Type B pancreatic cell (in vitro differentiated cells): ENCODE data around the gene TRRAP. TPM values are rescaled to one million over a fixed set of nuclear protein-coding genes. Genes with fewer than 3 reads are reported as not detected.

Experiments used
- DNase-seq: peaks from one replicate; pipeline ENCODE4 v3.0.0; 2021; ENCODE audit warnings: mixed read lengths; ENCODE audit not compliant: unreplicated experiment; ENCODE audit errors: extremely low spot score
- H3K27ac Mint-ChIP-seq: 2 replicates; pipeline ENCODE4 v1.8.0; 2021; ENCODE audit warnings: mild to moderate bottlenecking, mixed read lengths
- H3K27me3 Mint-ChIP-seq: 2 replicates; pipeline ENCODE4 v1.8.0; 2021; ENCODE audit warnings: mixed read lengths
- H3K36me3 Mint-ChIP-seq: 2 replicates; pipeline ENCODE4 v1.8.0; 2021; ENCODE audit warnings: mixed read lengths
- H3K4me1 Mint-ChIP-seq: one replicate; pipeline ENCODE4 v1.8.0; 2021; ENCODE audit warnings: mixed read lengths; ENCODE audit not compliant: unreplicated experiment
- H3K4me3 Mint-ChIP-seq: 2 replicates; pipeline ENCODE4 v1.8.0; 2021; ENCODE audit warnings: mild to moderate bottlenecking, mixed read lengths
- H3K9me3 Mint-ChIP-seq: 2 replicates; pipeline ENCODE4 v1.8.0; 2021; ENCODE audit warnings: mixed read lengths
- CTCF ChIP-seq: fragments of 200-600 bp; sonication (generic); conservative IDR thresholded peaks from 2 replicates; pipeline ENCODE4 v1.5.0; 2021; ENCODE audit warnings: antibody characterized with exemption, mild to moderate bottlenecking
- total RNA-seq: library from RNA; stranded (reverse); gene quantifications from 2 replicates; pipeline ENCODE4 v1.2.1, GENCODE V29; 2021; ENCODE audit warnings: low replicate concordance

Gene TRRAP
- total RNA-seq, 1 donor from 2014 or later, result 65.7 TPM

- H3K27ac Mint-ChIP-seq, result no peak overlapping the region
- no peak overlapping the region for H3K4me3 Mint-ChIP-seq
- no peaks in the 10 kb centered on the region for H3K9me3 Mint-ChIP-seq
- no peak for DNase-seq
- no peaks in the 10 kb centered on the region for H3K4me1 Mint-ChIP-seq
- H3K27me3 Mint-ChIP-seq, result no peaks in the 10 kb centered on the region
- TF ChIP-seq CTCF, result no peak
- peaks cover 26% of the 10 kb centered on the region for H3K36me3 Mint-ChIP-seq
Measured at GRCh38 chr7:99004216-99004615, 125.9 kb downstream of the TRRAP start.

GRCh38 chr7:99004781-99005500 is 126.6 kb downstream of the TRRAP start:
- Mint-ChIP-seq H3K4me3 (no peak overlapping the region), H3K36me3 (peaks cover 26% of the 10 kb centered on the region), H3K9me3 (no peaks in the 10 kb centered on the region), H3K4me1 (no peaks in the 10 kb centered on the region), H3K27ac (no peak overlapping the region), H3K27me3 (no peaks in the 10 kb centered on the region)
- no peak for DNase-seq
- no peak for TF ChIP-seq CTCF

GRCh38 chr7:99005776-99006175 is 127.4 kb downstream of the TRRAP start:
- no peak for DNase-seq
- Mint-ChIP-seq H3K36me3 (peaks cover 31% of the 10 kb centered on the region), H3K27ac (no peak overlapping the region), H3K4me1 (no peaks in the 10 kb centered on the region), H3K27me3 (no peaks in the 10 kb centered on the region), H3K9me3 (no peaks in the 10 kb centered on the region), H3K4me3 (no peak overlapping the region)
- no peak for TF ChIP-seq CTCF

- no peak overlapping the region for H3K4me3 Mint-ChIP-seq
- no peak for TF ChIP-seq CTCF
- DNase-seq, result peak; percentile 51
Measured at GRCh38 chr7:99006739-99007424, 128.6 kb downstream of the TRRAP start.

GRCh38 chr7:99008181-99008631 is 129.9 kb downstream of the TRRAP start:
- Mint-ChIP-seq H3K27ac (no peak overlapping the region), H3K27me3 (no peaks in the 10 kb centered on the region), H3K4me3 (no peak overlapping the region), H3K4me1 (no peaks in the 10 kb centered on the region), H3K36me3 (peaks cover 30% of the 10 kb centered on the region), H3K9me3 (no peaks in the 10 kb centered on the region)
- TF ChIP-seq CTCF, result no peak
- peak; percentile 62 for DNase-seq

More at GRCh38 chr7:99006739-99007424, 128.6 kb downstream of the TRRAP start:
- H3K27me3 Mint-ChIP-seq, result no peaks in the 10 kb centered on the region
- no peaks in the 10 kb centered on the region for H3K9me3 Mint-ChIP-seq
- H3K4me1 Mint-ChIP-seq, result no peaks in the 10 kb centered on the region
- H3K27ac Mint-ChIP-seq, result no peak overlapping the region
- H3K36me3 Mint-ChIP-seq, result peaks cover 31% of the 10 kb centered on the region
